CD4-positive, alpha-beta memory T cell (primary cell): Measurements from ENCODE around the gene CAMK1G. TPM values are rescaled to one million over a fixed set of nuclear protein-coding genes. Genes with fewer than 3 reads are reported as not detected.

Experiments
- CTCF ChIA-PET: fragments of 350-600 bp; sonication (Branson Sonifier 250); formaldehyde crosslinking; loops from one replicate; lab custom pipeline; 2021; ENCODE audit warnings: inconsistent platforms; ENCODE audit not compliant: partially characterized antibody; lab: Charles Lee
- POLR2A ChIA-PET: fragments of 350-600 bp; sonication (Branson Sonifier 250); formaldehyde crosslinking; loops from one replicate; lab custom pipeline; 2021; ENCODE audit not compliant: partially characterized antibody; lab: Charles Lee
- DNase-seq, 5 donors: peaks; one replicate each; pipeline versions ENCODE4 v3.0.0 to v3.0.0-alpha.2; 2020 to 2022; ENCODE audit warnings: mixed read lengths in 1 of 5
- H3K27ac ChIP-seq: one replicate; pipeline ENCODE4 v1.7.0; 2013; ENCODE audit warnings: low read depth, low read length
- H3K27me3 ChIP-seq: 2 replicates; pipeline ENCODE4 v1.7.0; 2013; ENCODE audit warnings: mild to moderate bottlenecking, low read length, moderate library complexity; ENCODE audit not compliant: insufficient read depth
- H3K36me3 ChIP-seq: 2 replicates; pipeline ENCODE4 v1.7.0; 2013; ENCODE audit warnings: mild to moderate bottlenecking, low read length, moderate library complexity; ENCODE audit not compliant: insufficient read depth
- H3K4me1 ChIP-seq: 2 replicates; pipeline ENCODE4 v1.7.0; 2013; ENCODE audit warnings: mild to moderate bottlenecking, low read length, moderate library complexity; ENCODE audit not compliant: insufficient read depth
- H3K4me3 ChIP-seq, 2 donors: one replicate each; pipeline ENCODE4 v1.7.0; 2013; ENCODE audit warnings: low read length in 2 of 2, mild to moderate bottlenecking in 1 of 2
- H3K9me3 ChIP-seq, 2 donors: one replicate each; pipeline ENCODE4 v1.7.0; 2013; ENCODE audit warnings: low read length in 2 of 2, control low read depth in 1 of 2; ENCODE audit not compliant: control insufficient read depth in 1 of 2
- H3K27ac Mint-ChIP-seq, 7 donors: one replicate each; pipeline ENCODE4 v1.8.0; 2020 to 2021; ENCODE audit warnings: mixed read lengths in 7 of 7, mild to moderate bottlenecking in 6 of 7, inconsistent platforms in 3 of 7, moderate library complexity in 3 of 7
- H3K27me3 Mint-ChIP-seq, 2 donors: one replicate each; pipeline ENCODE4 v1.8.0; 2020 to 2021; ENCODE audit warnings: mixed read lengths in 2 of 2
- H3K36me3 Mint-ChIP-seq, 2 donors: one replicate each; pipeline ENCODE4 v1.8.0; 2020 to 2021; ENCODE audit warnings: mixed read lengths in 2 of 2, inconsistent platforms in 1 of 2, mild to moderate bottlenecking in 1 of 2
- H3K4me1 Mint-ChIP-seq, 4 donors: one replicate each; pipeline ENCODE4 v1.8.0; 2020 to 2021; ENCODE audit warnings: mixed read lengths in 4 of 4, mild to moderate bottlenecking in 1 of 4
- H3K4me3 Mint-ChIP-seq, 8 donors: one replicate each; pipeline ENCODE4 v1.8.0; 2020 to 2021; ENCODE audit warnings: mixed read lengths in 8 of 8, mild to moderate bottlenecking in 7 of 8, moderate library complexity in 6 of 8, inconsistent platforms in 3 of 8
- H3K9me3 Mint-ChIP-seq, 8 donors: one replicate each; pipeline ENCODE4 v1.8.0; 2020 to 2021; ENCODE audit warnings: mixed read lengths in 8 of 8, mild to moderate bottlenecking in 5 of 8, inconsistent platforms in 3 of 8, moderate library complexity in 1 of 8
- intact Hi-C: fragments of 100-400 bp; cut with micrococcal nuclease; formaldehyde crosslinking; loops from one replicate; pipeline ENCODE4 v1.15.1; 2023
- polyA plus RNA-seq, 2 donors: library from polyadenylated mRNA; unstranded; fragments of 300-500 nt; fragmentation: Illumina TruSeq; gene quantifications; one replicate each; pipeline ENCODE4 v1.2.3, GENCODE V29; 2021
- total RNA-seq, 2 experiments: library from RNA; stranded (reverse); gene quantifications; one replicate each; pipeline ENCODE4 v1.2.3, GENCODE V29; 2021

CAMK1G gene
- total RNA-seq, result not detected
- not detected for polyA plus RNA-seq

- Mint-ChIP-seq H3K4me3 (no peak within 1 kb of the TSS), H3K4me1 (peaks cover 0 to 2% (median 0%) of the 10 kb centered on the region in 4 donors), H3K27ac (no peak within 1 kb of the TSS), H3K36me3 (no peaks in the 10 kb centered on the region), H3K27me3 (peaks cover 0 to 3% of the 10 kb centered on the region in 2 donors), H3K9me3 (no peaks in the 10 kb centered on the region)
- Histone ChIP-seq H3K36me3 (no peaks in the 10 kb centered on the region), H3K9me3 (no peaks in the 10 kb centered on the region), H3K4me1 (no peaks in the 10 kb centered on the region), H3K27me3 (no peaks in the 10 kb centered on the region), H3K27ac (no peak within 1 kb of the TSS), H3K4me3 (no peak within 1 kb of the TSS)
- DNase-seq, result no peak
- intact Hi-C loops, result no loop called here
- ChIA-PET CTCF (interaction anchor here (1.0 to 8.9 kb wide), 4 partner anchors 11 to 21 kb away, joined by 3 to 65 read pairs (median 6); no protein-coding TSS in a partner anchor), POLR2A (interaction anchor here (0.6 kb wide), 1 partner anchor 172 kb away, joined by 3 read pairs; no protein-coding TSS in a partner anchor)
Observed at GRCh38 chr1:209583408-209583807, at the start of gene CAMK1G. Gene CAMK1G (plus strand): TSS chr1:209583714. CDS start chr1:209594984, 11,270 bp downstream.

GRCh38 chr1:209534496-209535250, 48.8 kb upstream of the CAMK1G start:
- H3K36me3 Mint-ChIP-seq, result no peaks in the 10 kb centered on the region

GRCh38 chr1:209536843-209537242, 46.7 kb upstream of the CAMK1G start:
- peaks cover 15 to 40% of the 10 kb centered on the region in 2 donors for H3K27me3 Mint-ChIP-seq
- H3K9me3 ChIP-seq, result no peaks in the 10 kb centered on the region
- H3K27ac ChIP-seq, result no peak overlapping the region
- no peaks in the 10 kb centered on the region for H3K27me3 ChIP-seq
- H3K4me1 ChIP-seq, result no peaks in the 10 kb centered on the region
- no peak overlapping the region for H3K27ac Mint-ChIP-seq
- no peaks in the 10 kb centered on the region for H3K4me1 Mint-ChIP-seq
- H3K9me3 Mint-ChIP-seq, result peaks cover 0 to 2% (median 0%) of the 10 kb centered on the region in 8 donors
- CTCF ChIA-PET, result interaction anchor here (1.8 kb wide), 1 partner anchor 30 kb away, joined by 4 read pairs; no protein-coding TSS in a partner anchor
- no peaks in the 10 kb centered on the region for H3K36me3 ChIP-seq
- no peak overlapping the region for H3K4me3 ChIP-seq
- DNase-seq, result no peak
- no peaks in the 10 kb centered on the region for H3K36me3 Mint-ChIP-seq
- POLR2A ChIA-PET, result no interaction called here
- intact Hi-C loops, result no loop called here
- H3K4me3 Mint-ChIP-seq, result no peak overlapping the region

More at GRCh38 chr1:209534496-209535250, 48.8 kb upstream of the CAMK1G start:
- Histone ChIP-seq H3K27me3 (no peaks in the 10 kb centered on the region), H3K4me1 (no peaks in the 10 kb centered on the region), H3K36me3 (no peaks in the 10 kb centered on the region), H3K27ac (no peak overlapping the region), H3K9me3 (no peaks in the 10 kb centered on the region), H3K4me3 (no peak overlapping the region)
- no peak for DNase-seq
- no peak overlapping the region for H3K4me3 Mint-ChIP-seq
- ChIA-PET CTCF (interaction anchor here (0.6 kb wide), 1 partner anchor 15 kb away, joined by 3 read pairs; no protein-coding TSS in a partner anchor), POLR2A (no interaction called here)
- H3K9me3 Mint-ChIP-seq, result peaks cover 0 to 2% (median 0%) of the 10 kb centered on the region in 8 donors
- no peaks in the 10 kb centered on the region for H3K4me1 Mint-ChIP-seq
- H3K27ac Mint-ChIP-seq, result no peak overlapping the region
- intact Hi-C loops, result no loop called here
- peaks cover 21 to 48% of the 10 kb centered on the region in 2 donors for H3K27me3 Mint-ChIP-seq

- Mint-ChIP-seq H3K4me1 (no peaks in the 10 kb centered on the region), H3K27me3 (peaks cover 15 to 37% of the 10 kb centered on the region in 2 donors), H3K27ac (no peak overlapping the region), H3K9me3 (peaks cover 0 to 2% (median 0%) of the 10 kb centered on the region in 8 donors), H3K4me3 (no peak overlapping the region), H3K36me3 (no peaks in the 10 kb centered on the region)
- H3K9me3 ChIP-seq, result no peaks in the 10 kb centered on the region
- no peak overlapping the region for H3K27ac ChIP-seq
- H3K4me1 ChIP-seq, result no peaks in the 10 kb centered on the region
- H3K27me3 ChIP-seq, result no peaks in the 10 kb centered on the region
- H3K36me3 ChIP-seq, result no peaks in the 10 kb centered on the region
- POLR2A ChIA-PET, result no interaction called here
- no peak overlapping the region for H3K4me3 ChIP-seq
- no peak for DNase-seq
- CTCF ChIA-PET, result interaction anchor here (1.8 kb wide), 1 partner anchor 29 kb away, joined by 4 read pairs; no protein-coding TSS in a partner anchor
- intact Hi-C loops, result no loop called here
Observed at GRCh38 chr1:209537336-209538114, 46.0 kb upstream of the CAMK1G start.

DNA sequence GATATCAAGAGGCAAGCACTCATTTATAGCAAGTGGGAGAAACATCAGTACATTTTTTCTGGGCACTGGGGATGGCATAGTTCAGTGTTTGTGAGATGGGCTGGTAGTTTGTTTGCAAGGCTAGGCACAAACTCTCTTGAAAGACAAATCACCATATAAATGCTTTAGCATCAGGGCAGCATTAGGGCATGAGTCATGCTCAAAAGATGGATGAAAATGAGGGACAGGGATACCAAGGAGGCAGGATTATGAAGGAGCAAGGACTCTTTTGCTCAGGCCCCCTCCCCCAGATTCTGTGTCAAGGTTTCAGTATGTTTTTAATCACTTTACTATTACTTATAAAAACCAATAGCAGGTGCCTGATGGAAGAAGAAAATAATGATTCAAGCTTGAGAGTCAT, 43.9 kb upstream of the CAMK1G start:
- no peak overlapping the region for H3K4me3 ChIP-seq
- peaks cover 14 to 35% of the 10 kb centered on the region in 2 donors for H3K27me3 Mint-ChIP-seq
- ChIA-PET POLR2A (no interaction called here), CTCF (no interaction called here)
- no peaks in the 10 kb centered on the region for H3K4me1 ChIP-seq
- H3K27ac Mint-ChIP-seq, result no peak overlapping the region
- H3K9me3 ChIP-seq, result no peaks in the 10 kb centered on the region
- H3K27me3 ChIP-seq, result no peaks in the 10 kb centered on the region
- H3K9me3 Mint-ChIP-seq, result peaks cover 0 to 2% (median 0%) of the 10 kb centered on the region in 8 donors
- intact Hi-C loops, result no loop called here
- no peaks in the 10 kb centered on the region for H3K36me3 ChIP-seq
- no peak for DNase-seq
- H3K27ac ChIP-seq, result no peak overlapping the region
- no peaks in the 10 kb centered on the region for H3K36me3 Mint-ChIP-seq
- no peak overlapping the region for H3K4me3 Mint-ChIP-seq
- H3K4me1 Mint-ChIP-seq, result no peaks in the 10 kb centered on the region

GRCh38 chr1:209542585-209542984, 40.9 kb upstream of the CAMK1G start:
- Histone ChIP-seq H3K4me1 (no peaks in the 10 kb centered on the region), H3K27ac (no peak overlapping the region), H3K9me3 (no peaks in the 10 kb centered on the region), H3K4me3 (no peak overlapping the region), H3K36me3 (no peaks in the 10 kb centered on the region), H3K27me3 (no peaks in the 10 kb centered on the region)
- H3K27me3 Mint-ChIP-seq, result peaks cover 9 to 28% of the 10 kb centered on the region in 2 donors
- peaks cover 0 to 2% (median 0%) of the 10 kb centered on the region in 8 donors for H3K9me3 Mint-ChIP-seq
- POLR2A ChIA-PET, result no interaction called here
- no peak overlapping the region for H3K27ac Mint-ChIP-seq
- H3K36me3 Mint-ChIP-seq, result no peaks in the 10 kb centered on the region
- H3K4me1 Mint-ChIP-seq, result no peaks in the 10 kb centered on the region
- DNase-seq, result no peak
- no peak overlapping the region for H3K4me3 Mint-ChIP-seq
- CTCF ChIA-PET, result no interaction called here
- intact Hi-C loops, result no loop called here

GRCh38 chr1:209544098-209544497, 39.4 kb upstream of the CAMK1G start:
- CTCF ChIA-PET, result no interaction called here
- Mint-ChIP-seq H3K36me3 (no peaks in the 10 kb centered on the region), H3K27ac (no peak overlapping the region), H3K9me3 (peaks cover 0 to 2% (median 0%) of the 10 kb centered on the region in 8 donors), H3K4me3 (no peak overlapping the region), H3K4me1 (no peaks in the 10 kb centered on the region), H3K27me3 (peaks cover 5 to 17% of the 10 kb centered on the region in 2 donors)
- H3K27ac ChIP-seq, result no peak overlapping the region
- intact Hi-C loops, result no loop called here
- no peak overlapping the region for H3K4me3 ChIP-seq
- no peak for DNase-seq
- no peaks in the 10 kb centered on the region for H3K9me3 ChIP-seq
- H3K36me3 ChIP-seq, result no peaks in the 10 kb centered on the region
- H3K27me3 ChIP-seq, result no peaks in the 10 kb centered on the region
- POLR2A ChIA-PET, result no interaction called here
- no peaks in the 10 kb centered on the region for H3K4me1 ChIP-seq
